Measurements from ENCODE around the gene RNF152. TPM values are rescaled to one million over a fixed set of nuclear protein-coding genes. Genes with fewer than 3 reads are reported as not detected.
"Not testable (repeated sequence)": the region's sequence is repeated elsewhere in the genome, so short reads cannot be mapped to it uniquely, and the experiment has no call there.

The RNF152 gene
- total and polyA plus RNA-seq, 2 experiments from 2014 or later: 1.1 to 9.4 TPM

DNA sequence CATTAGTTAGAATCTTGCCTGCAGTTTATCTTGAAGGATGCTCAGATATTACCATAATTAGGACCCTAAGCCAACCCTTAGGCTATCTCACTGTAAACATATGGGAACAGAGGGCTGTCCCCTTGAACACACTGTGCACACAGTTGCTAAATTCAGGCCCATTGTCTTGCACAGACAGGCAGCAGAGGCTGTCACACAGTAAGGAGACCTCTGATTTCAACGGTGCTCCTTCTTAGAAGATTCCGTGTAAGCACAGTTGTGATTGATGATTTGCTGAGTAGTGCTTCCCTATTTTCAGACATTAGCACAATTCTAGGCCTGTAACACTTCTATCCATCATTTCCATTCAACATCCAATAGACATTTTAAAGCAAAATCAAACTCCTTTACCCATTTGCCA, 108.0 kb downstream of the RNF152 start:
- H3K27ac ChIP-seq: peak overlapping the region; percentile 13
- TF ChIP-seq, protein P1, sequence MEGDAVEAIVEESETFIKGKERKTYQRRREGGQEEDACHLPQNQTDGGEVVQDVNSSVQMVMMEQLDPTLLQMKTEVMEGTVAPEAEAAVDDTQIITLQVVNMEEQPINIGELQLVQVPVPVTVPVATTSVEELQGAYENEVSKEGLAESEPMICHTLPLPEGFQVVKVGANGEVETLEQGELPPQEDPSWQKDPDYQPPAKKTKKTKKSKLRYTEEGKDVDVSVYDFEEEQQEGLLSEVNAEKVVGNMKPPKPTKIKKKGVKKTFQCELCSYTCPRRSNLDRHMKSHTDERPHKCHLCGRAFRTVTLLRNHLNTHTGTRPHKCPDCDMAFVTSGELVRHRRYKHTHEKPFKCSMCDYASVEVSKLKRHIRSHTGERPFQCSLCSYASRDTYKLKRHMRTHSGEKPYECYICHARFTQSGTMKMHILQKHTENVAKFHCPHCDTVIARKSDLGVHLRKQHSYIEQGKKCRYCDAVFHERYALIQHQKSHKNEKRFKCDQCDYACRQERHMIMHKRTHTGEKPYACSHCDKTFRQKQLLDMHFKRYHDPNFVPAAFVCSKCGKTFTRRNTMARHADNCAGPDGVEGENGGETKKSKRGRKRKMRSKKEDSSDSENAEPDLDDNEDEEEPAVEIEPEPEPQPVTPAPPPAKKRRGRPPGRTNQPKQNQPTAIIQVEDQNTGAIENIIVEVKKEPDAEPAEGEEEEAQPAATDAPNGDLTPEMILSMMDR (IDR thresholded peaks at IDR 0.05; ENCODE audit: low read depth, low read length): no peak
- H3K9me3 ChIP-seq (ENCODE audit: low read depth): no peaks in the 10 kb centered on the region
- H3K4me3 ChIP-seq: no peak overlapping the region
- H3K4me1 ChIP-seq (ENCODE audit: low read depth): peaks cover 24% of the 10 kb centered on the region
- no peaks in the 10 kb centered on the region for H3K36me3 ChIP-seq
- DNase-seq (ENCODE audit: low read depth in 1 of 2, low spot score in 1 of 2): peak in 1 of 2 donors; percentile 45
- no peaks in the 10 kb centered on the region for H3K27me3 ChIP-seq

DNA sequence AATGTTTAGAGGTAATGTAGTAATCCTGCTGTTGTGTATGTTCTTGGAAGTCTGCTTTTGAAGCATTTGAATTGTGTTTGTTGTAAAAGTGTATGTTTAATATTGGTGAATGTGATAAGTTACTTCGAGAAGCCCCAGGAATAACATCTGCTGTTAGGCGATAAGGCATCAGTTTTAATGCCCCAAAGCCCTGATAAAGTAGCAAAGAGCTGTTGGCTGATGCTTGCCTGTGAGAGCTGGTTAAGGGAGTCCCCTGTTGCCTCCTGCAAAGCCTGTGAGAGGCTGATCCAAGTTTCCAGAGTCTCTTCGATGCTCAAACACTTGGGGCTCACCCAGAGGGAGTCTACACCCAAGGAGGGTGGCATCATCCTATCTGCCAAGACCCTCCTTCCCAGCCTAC, 110.3 kb downstream of the RNF152 start:
- Histone ChIP-seq H3K27me3 (no peaks in the 10 kb centered on the region), H3K4me1 (ENCODE audit: low read depth) (peaks cover 24% of the 10 kb centered on the region), H3K27ac (no peak overlapping the region), H3K36me3 (no peaks in the 10 kb centered on the region), H3K4me3 (no peak overlapping the region), H3K9me3 (ENCODE audit: low read depth) (no peaks in the 10 kb centered on the region)
- TF ChIP-seq, protein P1 (IDR thresholded peaks at IDR 0.05; ENCODE audit: low read depth, low read length): no peak
- no peak for DNase-seq (ENCODE audit: low read depth in 1 of 2, low spot score in 1 of 2)

DNA sequence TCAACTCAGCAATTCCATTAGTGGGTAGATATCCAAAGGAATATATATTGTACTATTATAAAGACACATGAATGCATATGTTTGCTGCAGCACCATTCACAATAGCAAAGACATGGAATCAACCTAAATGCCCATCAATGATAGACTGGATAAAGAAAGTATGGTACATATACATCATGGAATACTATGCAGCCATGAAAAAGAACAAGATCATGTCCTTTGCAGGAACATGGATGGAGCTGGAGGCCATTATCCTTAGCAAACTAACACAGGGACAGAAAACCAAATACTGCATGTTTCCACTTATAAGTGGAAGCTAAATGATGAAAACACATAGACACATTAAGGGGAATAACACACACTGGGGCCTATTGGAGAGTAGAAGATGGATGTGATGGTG, 116.6 kb downstream of the RNF152 start:
- H3K4me3 ChIP-seq; H3K36me3 ChIP-seq; H3K4me1 ChIP-seq (ENCODE audit: low read depth); H3K27me3 ChIP-seq; H3K27ac ChIP-seq; DNase-seq (ENCODE audit: low read depth in 1 of 2, low spot score in 1 of 2); H3K9me3 ChIP-seq (ENCODE audit: low read depth): not testable (repeated sequence)

DNA sequence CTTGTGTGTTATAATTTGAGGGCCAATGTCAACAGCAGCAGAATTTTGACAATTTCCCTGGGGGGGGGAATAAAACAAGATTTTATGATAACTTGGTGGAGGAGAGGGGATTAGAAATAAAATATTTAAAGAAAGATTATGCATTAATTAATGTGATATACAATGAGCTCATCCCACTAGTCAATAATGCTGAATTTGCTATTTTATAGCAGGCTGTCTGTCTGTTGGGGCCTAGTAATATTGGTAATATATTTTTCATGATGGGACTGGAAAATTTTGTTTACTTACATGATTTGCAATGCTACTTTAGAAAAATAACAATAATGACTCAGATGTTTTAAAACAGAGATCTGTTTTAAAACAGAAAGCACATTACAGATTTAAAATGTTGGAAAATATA, 118.0 kb downstream of the RNF152 start:
- Histone ChIP-seq H3K27ac (no peak overlapping the region), H3K36me3 (no peaks in the 10 kb centered on the region), H3K4me3 (no peak overlapping the region), H3K9me3 (ENCODE audit: low read depth) (no peaks in the 10 kb centered on the region), H3K4me1 (ENCODE audit: low read depth) (no peaks in the 10 kb centered on the region), H3K27me3 (no peaks in the 10 kb centered on the region)
- TF ChIP-seq, protein P1 (IDR thresholded peaks at IDR 0.05; ENCODE audit: low read depth, low read length): no peak
- DNase-seq (ENCODE audit: low read depth in 1 of 2, low spot score in 1 of 2): no peak

DNA sequence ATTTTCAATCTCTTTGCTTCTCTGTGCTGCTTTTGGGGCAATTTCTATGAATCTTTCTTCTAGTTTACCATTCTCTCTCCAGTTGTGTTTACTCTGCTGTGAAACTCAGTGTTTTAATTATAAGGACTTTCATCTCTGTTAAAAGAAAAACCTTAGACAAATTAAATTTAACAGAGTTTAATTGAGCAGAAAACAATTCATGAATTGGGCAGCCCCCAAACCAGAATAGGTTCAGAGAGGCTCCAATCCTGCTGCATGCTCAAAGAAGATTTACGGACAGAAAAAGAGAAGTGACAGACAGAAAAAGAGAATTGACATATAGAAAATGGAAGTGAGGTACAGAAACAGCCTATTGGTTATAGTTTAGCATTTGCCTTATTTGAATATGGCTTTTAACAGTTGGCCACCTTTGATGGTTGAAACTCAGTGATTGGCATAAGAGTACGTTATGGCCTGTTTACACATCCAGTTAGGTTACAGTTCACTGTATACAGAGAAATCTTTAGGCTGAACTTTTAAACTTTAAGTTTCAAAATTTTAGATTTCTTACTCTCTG, 120.4 kb downstream of the RNF152 start:
- Histone ChIP-seq H3K4me3 (no peak overlapping the region), H3K27me3 (no peaks in the 10 kb centered on the region), H3K36me3 (no peaks in the 10 kb centered on the region), H3K4me1 (ENCODE audit: low read depth) (no peaks in the 10 kb centered on the region), H3K9me3 (ENCODE audit: low read depth) (no peaks in the 10 kb centered on the region), H3K27ac (no peak overlapping the region)
- TF ChIP-seq, protein P1 (IDR thresholded peaks at IDR 0.05; ENCODE audit: low read depth, low read length): no peak
- no peak for DNase-seq (ENCODE audit: low read depth in 1 of 2, low spot score in 1 of 2)

DNA sequence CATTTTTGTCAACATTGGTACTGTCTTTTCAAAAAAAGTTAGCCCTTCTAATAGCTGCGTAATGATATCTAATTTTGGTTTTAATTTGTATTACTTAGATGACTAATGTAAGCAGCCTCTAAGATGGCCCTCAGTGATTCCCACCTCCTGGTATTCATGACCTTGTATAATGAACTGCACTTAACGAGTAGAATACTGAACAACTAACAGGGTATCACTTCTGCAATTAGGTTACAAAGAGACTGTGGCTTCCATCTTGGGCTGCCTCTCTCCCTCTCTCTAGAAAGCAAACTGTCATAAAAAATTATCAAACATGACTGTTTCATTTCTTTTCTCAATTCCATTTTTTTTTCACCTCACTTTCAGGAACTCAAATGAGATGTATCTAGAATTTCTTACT, 120.9 kb downstream of the RNF152 start:
- TF ChIP-seq, protein P1 (IDR thresholded peaks at IDR 0.05; ENCODE audit: low read depth, low read length): no peak
- Histone ChIP-seq H3K4me1 (ENCODE audit: low read depth) (no peaks in the 10 kb centered on the region), H3K36me3 (no peaks in the 10 kb centered on the region), H3K27me3 (no peaks in the 10 kb centered on the region), H3K9me3 (ENCODE audit: low read depth) (no peaks in the 10 kb centered on the region), H3K4me3 (no peak overlapping the region), H3K27ac (no peak overlapping the region)
- no peak for DNase-seq (ENCODE audit: low read depth in 1 of 2, low spot score in 1 of 2)
